Small intestine (tissue), 7 donors: ENCODE data around the gene CACNA2D3. TPM values are rescaled to one million over a fixed set of nuclear protein-coding genes. Genes with fewer than 3 reads are reported as not detected.

Experiments used
- DNase-seq, 2 donors: peaks; one replicate each; pipeline versions ENCODE4 v3.0.0 to v3.0.0-alpha.2; 2013
- FAIRE-seq: peaks from 2 replicates; lab custom pipeline; 2012; peaks lifted over from hg19 to GRCh38; lab: Jason Lieb, UNC
- H3K27ac ChIP-seq, 3 donors: one replicate each; pipeline ENCODE4 v1.5.1; 2013; ENCODE audit warnings: low read length in 2 of 3, mild to moderate bottlenecking in 2 of 3, control low read depth in 1 of 3, inconsistent platforms in 1 of 3, low read depth in 1 of 3, moderate library complexity in 1 of 3
- H3K27me3 ChIP-seq, 3 donors: one replicate each; pipeline ENCODE4 v1.6.1; 2013; ENCODE audit warnings: low read length in 3 of 3, inconsistent platforms in 1 of 3; ENCODE audit not compliant: control insufficient read depth in 3 of 3, insufficient read depth in 3 of 3
- H3K36me3 ChIP-seq, 3 donors: one replicate each; pipeline ENCODE4 v1.6.1; 2013; ENCODE audit warnings: low read length in 3 of 3, inconsistent platforms in 1 of 3, low read depth in 1 of 3, mild to moderate bottlenecking in 1 of 3, moderate library complexity in 1 of 3; ENCODE audit not compliant: control insufficient read depth in 3 of 3, insufficient read depth in 2 of 3
- H3K4me1 ChIP-seq, 3 donors: one replicate each; pipeline ENCODE4 v1.6.1; 2013; ENCODE audit warnings: low read length in 2 of 3, inconsistent platforms in 1 of 3, low read depth in 1 of 3, mild to moderate bottlenecking in 1 of 3, moderate library complexity in 1 of 3; ENCODE audit not compliant: control insufficient read depth in 3 of 3, insufficient read depth in 2 of 3
- H3K4me3 ChIP-seq, 3 donors: one replicate each; pipeline ENCODE4 v1.5.1; 2013; ENCODE audit warnings: low read length in 3 of 3, control low read depth in 1 of 3, inconsistent platforms in 1 of 3, low read depth in 1 of 3, mild to moderate bottlenecking in 1 of 3, moderate library complexity in 1 of 3
- H3K9me3 ChIP-seq, 2 donors: one replicate each; pipeline ENCODE4 v1.6.1; 2013; ENCODE audit warnings: low read depth in 1 of 2, low read length in 1 of 2; ENCODE audit not compliant: control insufficient read depth in 2 of 2, insufficient read depth in 1 of 2
- WGBS, 3 donors: extraction: QIAGEN DNeasy Blood & Tissue Kit; methylation state at CpG; one replicate each; pipeline ENCODE4 v1.1.7; 2013; 5-methylcytosine and 5-hydroxymethylcytosine counted together
- polyA plus RNA-seq, 4 donors: library from polyadenylated mRNA; stranded (reverse) in 3 of 4; unstranded in 1 of 4; fragments of 200-250 nt in 3 of 4; fragments of 120-200 nt in 1 of 4; gene quantifications; one replicate each; pipeline versions ENCODE4 v1.2.1 to v1.2.3, GENCODE V29; 2013
- donor health status: healthy with polysubstance abuse.
- donor health status: control.
- donor health status: control.
- donor health status: Bipolar disorder and iron deficiency.
- donor health status: healthy.

Gene CACNA2D3
- polyA plus RNA-seq, 4 donors, result 0.27 to 0.61 TPM; not detected in 2

DNA sequence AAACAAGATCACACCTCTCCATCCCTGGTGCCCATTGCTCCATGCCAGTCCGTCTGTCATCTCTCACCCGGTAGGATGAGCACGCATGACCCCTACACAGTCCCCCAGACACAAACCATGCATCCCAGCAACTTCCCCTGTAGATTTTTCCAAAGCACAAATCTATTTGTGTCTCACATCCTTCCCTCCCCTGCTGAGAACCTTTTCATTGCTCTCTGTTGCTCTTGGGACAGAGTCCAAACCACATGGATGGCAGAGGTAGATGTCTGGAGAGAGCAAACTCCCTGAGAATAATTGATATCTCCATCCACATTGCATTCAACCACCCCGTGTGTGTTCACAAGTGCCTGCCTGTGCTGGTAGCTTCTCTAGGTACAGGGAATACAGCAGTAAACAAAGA lies 835.4 kb downstream of the CACNA2D3 start:
- no peak for FAIRE-seq
- no peak for DNase-seq
- WGBS, 3 donors, result 74 to 86% (median 84%) methylated on average over 4 of the region's 4 CpGs

DNA sequence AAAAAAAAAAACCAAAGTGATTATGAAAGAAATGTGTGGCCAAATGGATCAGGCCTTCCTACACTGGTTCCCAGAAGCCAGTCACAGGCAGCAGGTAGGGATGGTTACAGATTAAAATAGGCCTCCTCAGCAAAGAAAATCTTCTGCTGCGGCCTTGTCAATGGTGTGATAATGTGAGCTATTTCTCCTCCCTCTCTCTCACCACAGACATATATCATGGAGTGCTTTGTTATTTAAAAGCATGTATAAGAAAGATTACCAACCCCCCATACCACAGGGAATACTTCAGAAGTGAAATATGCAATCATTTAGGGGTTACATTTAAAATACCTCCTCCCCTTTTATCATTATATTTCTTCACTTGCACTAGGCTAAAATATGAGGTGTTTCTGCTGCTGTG lies 837.7 kb downstream of the CACNA2D3 start:
- Histone ChIP-seq H3K27ac (no peak overlapping the region), H3K36me3 (no peaks in the 10 kb centered on the region), H3K4me3 (no peak overlapping the region), H3K27me3 (no peaks in the 10 kb centered on the region), H3K9me3 (no peaks in the 10 kb centered on the region), H3K4me1 (no peaks in the 10 kb centered on the region)
- 94 to 100% (median 96%) methylated on average over 1 of the region's 1 CpG for WGBS, 3 donors
- no peak for FAIRE-seq
- DNase-seq, result no peak

More for the DNA sequence above, 835.4 kb downstream of the CACNA2D3 start:
- Histone ChIP-seq H3K4me3 (no peak overlapping the region), H3K4me1 (no peaks in the 10 kb centered on the region), H3K9me3 (no peaks in the 10 kb centered on the region), H3K36me3 (no peaks in the 10 kb centered on the region), H3K27me3 (no peaks in the 10 kb centered on the region), H3K27ac (no peak overlapping the region)

DNA sequence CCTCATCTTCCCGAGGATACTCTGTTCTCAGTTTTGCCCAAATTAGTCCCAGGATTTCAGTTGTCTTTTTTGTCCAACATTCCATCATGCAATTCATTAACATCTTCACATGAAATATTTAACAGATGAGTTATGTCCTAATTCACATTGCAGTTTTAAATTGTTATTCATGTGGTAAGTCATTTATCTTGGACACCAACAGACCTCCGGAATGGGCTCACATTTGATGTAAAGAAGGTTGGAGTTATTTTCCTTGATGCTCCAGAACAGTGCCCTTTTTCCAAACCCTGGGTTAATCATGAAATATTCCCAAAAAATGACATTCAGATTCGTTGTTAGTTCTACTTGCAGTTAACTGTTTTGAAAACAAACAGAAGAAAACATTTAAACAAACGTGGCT lies 838.3 kb downstream of the CACNA2D3 start:
- Histone ChIP-seq H3K4me3 (no peak overlapping the region), H3K36me3 (no peaks in the 10 kb centered on the region), H3K4me1 (no peaks in the 10 kb centered on the region), H3K9me3 (no peaks in the 10 kb centered on the region), H3K27ac (no peak overlapping the region), H3K27me3 (no peaks in the 10 kb centered on the region)
- no peak for DNase-seq
- 52 to 64% (median 63%) methylated on average over 4 of the region's 4 CpGs for WGBS, 3 donors
- FAIRE-seq, result no peak

DNA sequence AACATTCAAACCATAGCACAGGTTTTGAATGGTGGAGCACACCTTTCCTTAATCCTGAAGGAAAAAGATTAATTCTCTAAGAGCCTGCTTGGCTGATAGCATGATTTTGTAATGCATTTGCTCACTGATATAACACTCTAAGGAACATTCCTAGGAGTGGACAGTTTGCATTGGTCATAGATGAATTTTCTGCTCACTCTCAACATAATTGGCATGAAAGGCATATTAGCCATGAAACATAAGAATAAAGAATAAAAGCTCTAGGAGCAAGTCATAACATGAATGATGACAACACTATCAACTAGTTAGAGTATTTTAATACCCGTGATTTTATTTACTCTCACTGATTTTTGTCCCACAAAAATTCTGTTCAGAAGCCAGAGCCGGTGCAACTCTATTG lies 839.8 kb downstream of the CACNA2D3 start:
- no peak for DNase-seq
- Histone ChIP-seq H3K4me1 (no peaks in the 10 kb centered on the region), H3K4me3 (no peak overlapping the region), H3K27ac (no peak overlapping the region), H3K9me3 (no peaks in the 10 kb centered on the region), H3K36me3 (no peaks in the 10 kb centered on the region), H3K27me3 (no peaks in the 10 kb centered on the region)
- WGBS, 3 donors, result 63 to 87% (median 75%) methylated on average over 2 of the region's 2 CpGs
- FAIRE-seq, result no peak

DNA sequence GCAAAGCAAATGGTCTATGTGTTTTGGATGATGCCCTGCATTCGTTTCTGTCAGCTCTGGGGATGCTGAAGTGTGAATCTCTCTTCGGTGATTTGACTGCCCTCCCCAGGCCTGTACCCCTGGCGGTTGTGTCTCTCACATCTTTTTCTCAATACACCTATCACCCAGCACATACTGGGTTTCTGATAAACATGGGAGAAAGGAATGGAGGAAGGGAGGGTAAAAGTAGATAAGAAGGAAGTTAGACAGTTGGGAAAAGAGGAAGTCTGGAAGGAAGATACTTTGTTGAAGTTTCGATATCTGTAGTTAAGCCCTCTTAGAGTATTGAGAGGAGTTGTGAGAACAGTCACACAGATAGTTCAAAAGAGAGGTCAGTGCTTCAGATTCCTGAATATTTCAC lies 841.3 kb downstream of the CACNA2D3 start:
- H3K4me3 ChIP-seq, result no peak overlapping the region
- 76 to 79% (median 77%) methylated on average over 4 of the region's 4 CpGs for WGBS, 3 donors
- H3K27ac ChIP-seq, result no peak overlapping the region
- H3K27me3 ChIP-seq, result no peaks in the 10 kb centered on the region
- DNase-seq (no peak), FAIRE-seq (no peak)
- H3K36me3 ChIP-seq, result no peaks in the 10 kb centered on the region
- H3K4me1 ChIP-seq, result no peaks in the 10 kb centered on the region
- H3K9me3 ChIP-seq, result no peaks in the 10 kb centered on the region

DNA sequence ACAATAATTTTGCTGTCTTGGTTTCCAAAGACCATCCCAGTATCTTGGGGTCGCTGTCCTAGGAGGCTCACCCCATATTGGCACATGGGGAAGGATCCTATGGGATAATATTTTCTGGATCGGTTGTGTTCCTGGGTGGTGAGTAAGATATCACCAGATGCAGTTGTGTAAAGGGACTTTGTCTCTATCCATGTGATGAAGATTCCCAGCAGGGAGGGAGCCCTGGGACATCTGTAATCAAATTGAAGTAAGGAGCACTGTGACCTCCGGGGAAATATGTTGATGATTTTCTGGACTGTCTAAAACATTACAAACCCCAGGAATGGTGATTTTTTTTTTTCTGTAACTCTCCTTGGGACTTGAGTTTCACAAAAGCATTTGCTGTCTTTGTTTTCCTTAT lies 841.7 kb downstream of the CACNA2D3 start:
- H3K27me3 ChIP-seq, result no peaks in the 10 kb centered on the region
- WGBS, 3 donors, result 78 to 85% (median 83%) methylated on average over 3 of the region's 3 CpGs
- H3K27ac ChIP-seq, result no peak overlapping the region
- no peaks in the 10 kb centered on the region for H3K4me1 ChIP-seq
- no peaks in the 10 kb centered on the region for H3K9me3 ChIP-seq
- FAIRE-seq (no peak), DNase-seq (no peak)
- H3K36me3 ChIP-seq, result no peaks in the 10 kb centered on the region
- H3K4me3 ChIP-seq, result no peak overlapping the region

DNA sequence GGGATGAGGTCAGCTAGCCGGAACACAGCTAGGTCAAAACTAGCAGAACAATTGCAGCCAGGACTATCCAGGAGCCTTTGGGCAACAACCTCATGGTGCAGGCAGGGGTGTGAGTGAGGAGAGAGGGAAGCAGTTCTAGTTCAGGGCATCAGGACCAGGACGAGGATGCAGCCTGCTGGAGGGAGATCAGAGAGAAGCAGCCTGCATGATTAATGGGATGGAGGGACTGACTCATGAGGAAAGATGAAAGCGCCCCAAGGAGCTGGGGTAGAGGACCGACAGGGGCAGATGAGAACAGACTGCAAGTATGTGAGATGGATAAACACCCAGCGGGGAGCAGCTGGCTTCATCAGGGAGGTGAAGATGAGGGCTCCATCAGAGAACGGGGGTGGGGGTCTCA lies 843.4 kb downstream of the CACNA2D3 start:
- FAIRE-seq (no peak), DNase-seq (no peak)
- Histone ChIP-seq H3K4me1 (no peaks in the 10 kb centered on the region), H3K4me3 (no peak overlapping the region), H3K9me3 (no peaks in the 10 kb centered on the region), H3K27me3 (no peaks in the 10 kb centered on the region), H3K27ac (no peak overlapping the region), H3K36me3 (no peaks in the 10 kb centered on the region)
- WGBS, 3 donors, result 78 to 89% (median 81%) methylated on average over 6 of the region's 6 CpGs

DNA sequence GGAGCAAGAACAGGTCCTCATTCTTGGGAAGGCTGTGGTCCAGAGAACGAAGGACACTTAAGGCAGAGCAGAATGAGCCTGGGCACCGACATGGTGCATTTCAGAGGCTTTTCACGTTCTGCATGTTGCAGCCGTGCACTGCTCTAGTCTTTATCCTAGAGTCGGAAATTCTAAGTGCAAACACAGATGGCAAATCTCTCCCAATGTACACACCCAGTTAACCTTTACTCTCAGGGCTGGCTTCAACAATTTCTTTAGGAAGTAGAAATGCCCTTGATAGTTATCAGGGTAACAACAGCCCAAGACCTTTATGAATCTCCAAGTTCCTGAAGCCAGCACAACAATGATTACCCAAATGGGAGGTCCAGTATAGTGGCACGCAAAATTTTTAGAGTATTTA lies 844.6 kb downstream of the CACNA2D3 start:
- 14 to 48% (median 28%) methylated on average over 6 of the region's 6 CpGs for WGBS, 3 donors
- H3K27ac ChIP-seq, result no peak overlapping the region
- no peaks in the 10 kb centered on the region for H3K27me3 ChIP-seq
- no peak overlapping the region for H3K4me3 ChIP-seq
- H3K9me3 ChIP-seq, result no peaks in the 10 kb centered on the region
- no peaks in the 10 kb centered on the region for H3K36me3 ChIP-seq
- no peaks in the 10 kb centered on the region for H3K4me1 ChIP-seq
- no peak for FAIRE-seq
- DNase-seq, result peak; percentile 50 to 70

DNA sequence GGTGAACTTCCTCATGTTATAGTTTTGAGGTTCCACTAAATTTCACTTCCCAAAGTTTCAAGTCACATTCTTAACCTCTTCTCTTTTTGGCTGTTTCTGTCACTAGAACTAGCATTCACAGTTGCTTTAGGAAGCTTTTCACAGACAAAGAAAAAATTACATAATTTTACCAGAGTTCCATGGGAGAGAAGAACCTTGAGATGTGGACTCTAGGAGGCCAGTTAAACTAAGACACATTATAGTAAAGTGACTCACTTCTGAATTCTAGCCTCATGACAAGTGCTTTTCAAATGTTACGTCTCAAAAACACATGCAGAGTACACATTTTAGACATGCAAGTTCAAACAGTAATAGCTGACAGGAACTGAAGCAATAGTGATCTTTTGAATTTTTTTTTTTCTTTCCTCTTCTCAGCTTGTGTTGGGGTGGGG lies 845.4 kb downstream of the CACNA2D3 start:
- DNase-seq, result no peak
- Histone ChIP-seq H3K4me1 (no peaks in the 10 kb centered on the region), H3K27me3 (no peaks in the 10 kb centered on the region), H3K36me3 (no peaks in the 10 kb centered on the region), H3K4me3 (no peak overlapping the region), H3K27ac (no peak overlapping the region), H3K9me3 (no peaks in the 10 kb centered on the region)
- no peak for FAIRE-seq
- WGBS, 3 donors, result 62 to 81% (median 72%) methylated on average over 1 of the region's 1 CpG
